Osteoblast (primary cell): Measurements from ENCODE around the gene DDX1. TPM values are rescaled to one million over a fixed set of nuclear protein-coding genes. Genes with fewer than 3 reads are reported as not detected.

Experiments used
- DNase-seq: peaks from one replicate; pipeline ENCODE4 v3.0.0; 2011; ENCODE audit warnings: low spot score, mixed read lengths; ENCODE audit not compliant: insufficient read length; ENCODE audit errors: missing footprints
- H2AFZ ChIP-seq: 2 replicates; pipeline ENCODE4 v1.6.0; 2011; ENCODE audit warnings: mild to moderate bottlenecking, low read length
- H3K27ac ChIP-seq: 2 replicates; pipeline ENCODE4 v1.5.1; 2011; ENCODE audit warnings: mild to moderate bottlenecking, low read depth, low read length, moderate library complexity
- H3K27me3 ChIP-seq: 2 replicates; pipeline ENCODE4 v1.6.0; 2012; ENCODE audit warnings: mild to moderate bottlenecking, control low read depth, inconsistent platforms, low read length, moderate library complexity; ENCODE audit not compliant: insufficient read depth
- H3K36me3 ChIP-seq: 2 replicates; pipeline ENCODE4 v1.5.1; 2011; ENCODE audit warnings: mild to moderate bottlenecking, low read length, control low read depth, moderate library complexity; ENCODE audit not compliant: insufficient read depth
- H3K4me1 ChIP-seq: 2 replicates; pipeline ENCODE4 v1.5.1; 2011; ENCODE audit warnings: mild to moderate bottlenecking, low read length, control low read depth, moderate library complexity; ENCODE audit not compliant: insufficient read depth
- H3K4me2 ChIP-seq: 2 replicates; pipeline ENCODE4 v1.6.0; 2011; ENCODE audit warnings: mild to moderate bottlenecking, low read length; ENCODE audit not compliant: insufficient read depth
- H3K4me3 ChIP-seq: fragments of 200-600 bp; sonication (generic); 3 replicates; pipeline ENCODE4 v1.5.1; 2012; ENCODE audit warnings: mild to moderate bottlenecking, low read length, inconsistent platforms; ENCODE audit not compliant: insufficient read depth
- H3K79me2 ChIP-seq: 2 replicates; pipeline ENCODE4 v1.6.0; 2012; ENCODE audit warnings: mild to moderate bottlenecking, low read length, control low read depth, inconsistent platforms; ENCODE audit not compliant: insufficient read depth
- H3K9me3 ChIP-seq: 2 replicates; pipeline ENCODE4 v1.5.1; 2011; ENCODE audit warnings: low read depth, low read length, control low read depth
- H4K20me1 ChIP-seq: 2 replicates; pipeline ENCODE4 v1.6.0; 2012; ENCODE audit warnings: mild to moderate bottlenecking, low read length, control low read depth; ENCODE audit not compliant: insufficient read depth
- total RNA-seq: library from RNA; depleted of rRNA; stranded (reverse); fragments of >200 nt; gene quantifications from 2 replicates; pipeline ENCODE4 v1.2.3, GENCODE V29; 2012
- TF ChIP-seq, protein P1 (sequence below): IDR thresholded peaks from 2 replicates; pipeline ENCODE4 v1.5.1; 2011; ENCODE audit warnings: mild to moderate bottlenecking, low read depth, low read length, moderate library complexity; ENCODE audit errors: extremely low read depth

DDX1 gene
- total RNA-seq, 1 donor: 76.0 TPM

DNA sequence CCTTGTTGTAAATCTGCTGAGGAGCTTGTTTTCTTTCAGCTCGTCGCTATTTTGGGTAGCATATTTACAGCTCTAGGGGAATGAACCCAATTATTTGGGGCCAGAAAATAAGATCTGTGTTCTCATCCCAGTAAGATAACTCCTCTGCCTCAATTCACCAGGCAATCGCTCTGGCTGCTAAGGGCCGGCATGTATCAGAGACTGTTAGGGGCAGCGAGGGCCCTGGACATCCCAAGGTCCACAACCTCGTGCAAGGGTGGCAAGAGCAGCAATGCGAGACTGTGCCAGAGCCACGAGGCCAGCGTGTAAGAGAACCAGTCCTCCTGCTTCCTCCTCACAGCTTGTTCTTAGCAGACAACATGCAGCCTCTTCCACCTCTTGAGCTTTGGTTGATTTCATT lies 66.1 kb downstream of the DDX1 start:
- Histone ChIP-seq H3K4me2 (no peak overlapping the region), H2AFZ (no peak overlapping the region), H3K9me3 (no peaks in the 10 kb centered on the region), H3K27me3 (no peaks in the 10 kb centered on the region), H3K36me3 (no peaks in the 10 kb centered on the region), H3K4me3 (no peak overlapping the region), H3K4me1 (no peaks in the 10 kb centered on the region), H3K27ac (no peak overlapping the region), H3K79me2 (no peaks in the 10 kb centered on the region), H4K20me1 (no peaks in the 10 kb centered on the region)
- TF ChIP-seq, protein P1, sequence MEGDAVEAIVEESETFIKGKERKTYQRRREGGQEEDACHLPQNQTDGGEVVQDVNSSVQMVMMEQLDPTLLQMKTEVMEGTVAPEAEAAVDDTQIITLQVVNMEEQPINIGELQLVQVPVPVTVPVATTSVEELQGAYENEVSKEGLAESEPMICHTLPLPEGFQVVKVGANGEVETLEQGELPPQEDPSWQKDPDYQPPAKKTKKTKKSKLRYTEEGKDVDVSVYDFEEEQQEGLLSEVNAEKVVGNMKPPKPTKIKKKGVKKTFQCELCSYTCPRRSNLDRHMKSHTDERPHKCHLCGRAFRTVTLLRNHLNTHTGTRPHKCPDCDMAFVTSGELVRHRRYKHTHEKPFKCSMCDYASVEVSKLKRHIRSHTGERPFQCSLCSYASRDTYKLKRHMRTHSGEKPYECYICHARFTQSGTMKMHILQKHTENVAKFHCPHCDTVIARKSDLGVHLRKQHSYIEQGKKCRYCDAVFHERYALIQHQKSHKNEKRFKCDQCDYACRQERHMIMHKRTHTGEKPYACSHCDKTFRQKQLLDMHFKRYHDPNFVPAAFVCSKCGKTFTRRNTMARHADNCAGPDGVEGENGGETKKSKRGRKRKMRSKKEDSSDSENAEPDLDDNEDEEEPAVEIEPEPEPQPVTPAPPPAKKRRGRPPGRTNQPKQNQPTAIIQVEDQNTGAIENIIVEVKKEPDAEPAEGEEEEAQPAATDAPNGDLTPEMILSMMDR: no peak
- DNase-seq: no peak

DNA sequence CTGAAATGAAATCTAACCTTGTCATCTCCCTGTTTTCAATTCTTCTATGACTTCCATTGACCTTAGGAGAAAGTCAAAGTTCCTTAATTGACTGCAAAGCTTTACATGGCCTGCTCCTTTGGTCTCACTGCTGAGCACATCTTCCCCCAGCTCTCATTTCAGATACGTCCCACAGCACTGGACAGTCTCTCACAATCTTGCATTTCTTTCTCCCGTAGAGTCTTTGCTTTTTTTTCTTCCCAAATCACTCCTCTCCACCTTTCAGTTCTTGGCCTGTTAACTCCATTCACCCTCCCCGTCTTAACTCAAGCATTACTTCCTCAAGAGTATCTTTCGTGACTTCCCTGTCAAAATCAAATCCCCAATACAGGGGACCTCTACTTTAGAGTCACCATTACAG lies 67.2 kb downstream of the DDX1 start:
- H4K20me1 ChIP-seq: no peaks in the 10 kb centered on the region
- TF ChIP-seq, protein P1: no peak
- no peak for DNase-seq

DNA sequence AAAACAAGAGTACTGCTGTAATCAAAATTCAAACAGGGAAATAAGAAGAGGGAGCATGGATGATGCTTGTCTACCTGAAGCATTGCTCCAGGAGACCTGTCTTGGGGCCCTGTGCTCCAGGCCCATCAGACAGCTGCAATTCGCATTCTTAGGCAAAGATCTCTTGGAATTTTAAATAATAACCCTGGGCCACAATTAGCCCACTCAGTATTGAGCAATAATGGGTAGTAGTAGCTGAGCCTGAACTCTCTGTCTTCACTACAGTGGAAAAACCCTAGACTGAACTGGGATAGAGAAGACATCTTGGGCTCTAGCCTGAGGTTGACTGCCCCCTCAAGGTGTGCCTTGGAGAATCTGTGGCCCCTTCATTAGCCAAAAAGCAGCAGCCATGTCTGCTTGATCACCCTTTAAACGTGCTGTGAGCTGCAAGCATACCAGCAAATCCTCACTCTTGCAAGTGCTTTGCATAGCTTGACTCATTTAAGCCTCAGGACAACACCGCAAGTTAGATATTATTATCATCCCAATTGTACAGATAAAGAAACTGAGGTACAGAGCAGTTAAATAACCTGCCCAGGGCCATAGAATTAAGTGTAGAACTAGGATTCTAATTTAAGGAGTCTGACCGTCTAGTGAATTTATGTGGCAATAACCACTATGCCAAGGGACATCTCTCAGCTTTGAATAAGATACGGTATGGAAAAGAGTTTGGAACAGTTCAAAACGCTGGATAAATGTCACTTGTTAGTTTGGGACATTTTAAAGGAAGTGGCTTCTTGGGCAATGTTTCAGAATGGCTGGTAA lies 69.0 kb downstream of the DDX1 start:
- Histone ChIP-seq H3K4me3 (no peak overlapping the region), H3K9me3 (no peaks in the 10 kb centered on the region), H4K20me1 (no peaks in the 10 kb centered on the region), H3K79me2 (no peaks in the 10 kb centered on the region), H3K27ac (no peak overlapping the region), H3K27me3 (no peaks in the 10 kb centered on the region), H3K4me2 (no peak overlapping the region), H2AFZ (no peak overlapping the region), H3K36me3 (no peaks in the 10 kb centered on the region), H3K4me1 (no peaks in the 10 kb centered on the region)
- TF ChIP-seq, protein P1: no peak
- no peak for DNase-seq

More for the DNA sequence above, 67.2 kb downstream of the DDX1 start:
- Histone ChIP-seq H3K4me2 (no peak overlapping the region), H3K36me3 (no peaks in the 10 kb centered on the region), H3K4me1 (no peaks in the 10 kb centered on the region), H3K27me3 (no peaks in the 10 kb centered on the region), H2AFZ (no peak overlapping the region), H3K79me2 (no peaks in the 10 kb centered on the region), H3K27ac (no peak overlapping the region), H3K9me3 (no peaks in the 10 kb centered on the region), H3K4me3 (no peak overlapping the region)

DNA sequence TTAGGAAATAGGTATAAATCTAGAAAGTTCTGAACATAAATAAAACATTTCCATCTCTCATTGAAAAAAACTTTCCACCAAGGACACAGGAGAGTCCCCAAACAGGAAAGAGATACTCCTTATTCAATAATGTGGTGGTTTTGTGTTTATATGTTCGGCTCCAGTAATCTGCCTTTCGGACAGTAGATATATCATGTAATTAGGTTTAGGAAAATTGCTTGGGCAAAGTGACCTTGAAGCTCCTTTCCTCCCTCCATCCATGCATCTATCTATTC lies 69.6 kb downstream of the DDX1 start:
- TF ChIP-seq, protein P1: no peak
- no peaks in the 10 kb centered on the region for H3K9me3 ChIP-seq
- no peak overlapping the region for H3K4me3 ChIP-seq
- H3K36me3 ChIP-seq: no peaks in the 10 kb centered on the region
- DNase-seq: no peak
- no peaks in the 10 kb centered on the region for H4K20me1 ChIP-seq
- H2AFZ ChIP-seq: no peak overlapping the region
- H3K27me3 ChIP-seq: no peaks in the 10 kb centered on the region
- no peaks in the 10 kb centered on the region for H3K79me2 ChIP-seq
- no peaks in the 10 kb centered on the region for H3K4me1 ChIP-seq
- no peak overlapping the region for H3K4me2 ChIP-seq
- H3K27ac ChIP-seq: no peak overlapping the region
